ENCODE data around the gene MYZAP. TPM values are rescaled to one million over a fixed set of nuclear protein-coding genes. Genes with fewer than 3 reads are reported as not detected.

The MYZAP gene
- 1.2 and 1.4 TPM in 2 replicates for total RNA-seq (2014; rRNA removed; shearing (Covaris generic))

GRCh38 chr15:57591822-57592367, at the start of gene MYZAP:
Gene MYZAP, plus strand, starts transcription at chr15:57591904. Its CDS starts 131 bp downstream, at chr15:57592035.
- peak; percentile 47 for DNase-seq (ENCODE audit: low read depth)

GRCh38 chr15:57542505-57542817, 49.2 kb upstream of the MYZAP start:
- no peak for DNase-seq (ENCODE audit: low read depth)

- DNase-seq (ENCODE audit: low read depth) = no peak
Observed at GRCh38 chr15:57544848-57545480, 46.7 kb upstream of the MYZAP start.

GRCh38 chr15:57545995-57546394, 45.7 kb upstream of the MYZAP start:
- no peak for DNase-seq (ENCODE audit: low read depth)

GRCh38 chr15:57547243-57547755, 44.4 kb upstream of the MYZAP start:
- DNase-seq (ENCODE audit: low read depth) = no peak

GRCh38 chr15:57548351-57548750, 43.4 kb upstream of the MYZAP start:
- no peak for DNase-seq (ENCODE audit: low read depth)

GRCh38 chr15:57548835-57549234, 42.9 kb upstream of the MYZAP start:
- DNase-seq (ENCODE audit: low read depth) = no peak

- no peak for DNase-seq (ENCODE audit: low read depth)
Observed at GRCh38 chr15:57549935-57550334, 41.8 kb upstream of the MYZAP start.

- DNase-seq (ENCODE audit: low read depth) = no peak
Observed at GRCh38 chr15:57550640-57551039, 41.1 kb upstream of the MYZAP start.

GRCh38 chr15:57551715-57552677, 39.7 kb upstream of the MYZAP start:
- peak; percentile 88 for DNase-seq (ENCODE audit: low read depth)

GRCh38 chr15:57552678-57553334, 38.9 kb upstream of the MYZAP start:
- DNase-seq (ENCODE audit: low read depth) = no peak

- no peak for DNase-seq (ENCODE audit: low read depth)
Observed at GRCh38 chr15:57553526-57553925, 38.2 kb upstream of the MYZAP start.

GRCh38 chr15:57554063-57554811, 37.5 kb upstream of the MYZAP start:
- peak; percentile 57 for DNase-seq (ENCODE audit: low read depth)

GRCh38 chr15:57554812-57555179, 36.9 kb upstream of the MYZAP start:
- DNase-seq (ENCODE audit: low read depth) = no peak

- peak; percentile 39 for DNase-seq (ENCODE audit: low read depth)
Observed at GRCh38 chr15:57555270-57555669, 36.4 kb upstream of the MYZAP start.

- no peak for DNase-seq (ENCODE audit: low read depth)
Observed at GRCh38 chr15:57556040-57556439, 35.7 kb upstream of the MYZAP start.

GRCh38 chr15:57557267-57557666, 34.4 kb upstream of the MYZAP start:
- DNase-seq (ENCODE audit: low read depth) = no peak

- DNase-seq (ENCODE audit: low read depth) = no peak
Observed at GRCh38 chr15:57557810-57558209, 33.9 kb upstream of the MYZAP start.

- DNase-seq (ENCODE audit: low read depth) = peak; percentile 57
Observed at GRCh38 chr15:57559875-57560274, 31.8 kb upstream of the MYZAP start.

- peak; percentile 73 for DNase-seq (ENCODE audit: low read depth)
Observed at GRCh38 chr15:57561041-57561711, 30.5 kb upstream of the MYZAP start.

All from Daoy (cell line).